ENCODE results near the gene EXTL1.

Gene EXTL1

GRCh38 chr1:26072305-26072704 lies 50.7 kb downstream of the EXTL1 start:
- H3K79me2 ChIP-seq (ENCODE audit: insufficient read depth, low read depth) = no peaks in the 10 kb centered on the region
- no peaks in the 10 kb centered on the region for H3K4me1 ChIP-seq (ENCODE audit: low read depth, poor library complexity, severe bottlenecking)
- H3K27ac ChIP-seq = no peak overlapping the region
- no peak overlapping the region for H3K4me3 ChIP-seq (IDR thresholded peaks at IDR 0.05; ENCODE audit: insufficient read depth, low read depth, low read length)
- no peaks in the 10 kb centered on the region for H3K36me3 ChIP-seq (ENCODE audit: insufficient read depth)
- H3K27me3 ChIP-seq (ENCODE audit: insufficient read depth, low read depth) = peaks cover 4% of the 10 kb centered on the region; the same call in 1 of the 2 replicates
- TF ChIP-seq, protein P1, sequence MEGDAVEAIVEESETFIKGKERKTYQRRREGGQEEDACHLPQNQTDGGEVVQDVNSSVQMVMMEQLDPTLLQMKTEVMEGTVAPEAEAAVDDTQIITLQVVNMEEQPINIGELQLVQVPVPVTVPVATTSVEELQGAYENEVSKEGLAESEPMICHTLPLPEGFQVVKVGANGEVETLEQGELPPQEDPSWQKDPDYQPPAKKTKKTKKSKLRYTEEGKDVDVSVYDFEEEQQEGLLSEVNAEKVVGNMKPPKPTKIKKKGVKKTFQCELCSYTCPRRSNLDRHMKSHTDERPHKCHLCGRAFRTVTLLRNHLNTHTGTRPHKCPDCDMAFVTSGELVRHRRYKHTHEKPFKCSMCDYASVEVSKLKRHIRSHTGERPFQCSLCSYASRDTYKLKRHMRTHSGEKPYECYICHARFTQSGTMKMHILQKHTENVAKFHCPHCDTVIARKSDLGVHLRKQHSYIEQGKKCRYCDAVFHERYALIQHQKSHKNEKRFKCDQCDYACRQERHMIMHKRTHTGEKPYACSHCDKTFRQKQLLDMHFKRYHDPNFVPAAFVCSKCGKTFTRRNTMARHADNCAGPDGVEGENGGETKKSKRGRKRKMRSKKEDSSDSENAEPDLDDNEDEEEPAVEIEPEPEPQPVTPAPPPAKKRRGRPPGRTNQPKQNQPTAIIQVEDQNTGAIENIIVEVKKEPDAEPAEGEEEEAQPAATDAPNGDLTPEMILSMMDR (conservative IDR thresholded peaks at IDR 0.05; ENCODE audit: low read depth, low read length) = no peak
- no peaks in the 10 kb centered on the region for H4K20me1 ChIP-seq (ENCODE audit: insufficient read depth)
- no peak overlapping the region for H2AFZ ChIP-seq (ENCODE audit: low read depth)
- no peak overlapping the region for H3K9ac ChIP-seq
- H3K4me2 ChIP-seq = no peak overlapping the region

- H3K9ac ChIP-seq = no peak overlapping the region
- TF ChIP-seq, protein P1 (conservative IDR thresholded peaks at IDR 0.05; ENCODE audit: low read depth, low read length) = no peak
- H2AFZ ChIP-seq (ENCODE audit: low read depth) = no peak overlapping the region
Observed at GRCh38 chr1:26075421-26076144, 54.0 kb downstream of the EXTL1 start.

DNA sequence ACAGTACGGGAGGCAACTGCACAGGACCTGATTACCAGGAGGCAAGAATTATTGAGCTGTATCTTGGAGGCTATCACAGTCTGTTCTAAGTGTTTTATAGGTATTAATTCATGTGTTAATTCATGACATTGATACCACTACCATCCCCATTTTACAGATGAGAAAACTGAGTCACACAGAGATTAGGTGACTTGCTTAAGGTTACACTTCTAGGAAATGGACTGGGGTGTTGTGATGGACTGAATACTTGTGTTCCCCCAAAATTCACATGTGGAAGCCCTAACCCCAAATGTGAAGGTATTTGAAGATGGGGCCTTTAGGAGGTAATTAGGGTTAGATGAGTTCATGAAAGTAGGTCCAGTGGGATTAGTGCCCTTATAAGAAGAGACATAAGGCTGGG lies 55.9 kb downstream of the EXTL1 start:
- Histone ChIP-seq H3K27ac (no peak overlapping the region), H3K36me3 (ENCODE audit: insufficient read depth) (no peaks in the 10 kb centered on the region), H3K4me2 (no peak overlapping the region), H2AFZ (ENCODE audit: low read depth) (no peak overlapping the region), H3K27me3 (ENCODE audit: insufficient read depth, low read depth) (no peaks in the 10 kb centered on the region), H3K4me3 (IDR thresholded peaks at IDR 0.05; ENCODE audit: insufficient read depth, low read depth, low read length) (no peak overlapping the region), H3K4me1 (ENCODE audit: low read depth, poor library complexity, severe bottlenecking) (no peaks in the 10 kb centered on the region), H4K20me1 (ENCODE audit: insufficient read depth) (no peaks in the 10 kb centered on the region), H3K79me2 (ENCODE audit: insufficient read depth, low read depth) (no peaks in the 10 kb centered on the region), H3K9ac (no peak overlapping the region)
- TF ChIP-seq, protein P1 (conservative IDR thresholded peaks at IDR 0.05; ENCODE audit: low read depth, low read length) = no peak

More at GRCh38 chr1:26075421-26076144, 54.0 kb downstream of the EXTL1 start:
- no peaks in the 10 kb centered on the region for H3K4me1 ChIP-seq (ENCODE audit: low read depth, poor library complexity, severe bottlenecking)
- peaks cover under 1% of the 10 kb centered on the region; the same call in 1 of the 2 replicates for H3K27me3 ChIP-seq (ENCODE audit: insufficient read depth, low read depth)
- H3K27ac ChIP-seq = no peak overlapping the region
- H4K20me1 ChIP-seq (ENCODE audit: insufficient read depth) = no peaks in the 10 kb centered on the region
- H3K4me3 ChIP-seq (IDR thresholded peaks at IDR 0.05; ENCODE audit: insufficient read depth, low read depth, low read length) = no peak overlapping the region
- H3K36me3 ChIP-seq (ENCODE audit: insufficient read depth) = no peaks in the 10 kb centered on the region
- no peaks in the 10 kb centered on the region for H3K79me2 ChIP-seq (ENCODE audit: insufficient read depth, low read depth)
- no peak overlapping the region for H3K4me2 ChIP-seq

GRCh38 chr1:26078286-26079177 lies 57.0 kb downstream of the EXTL1 start:
- Histone ChIP-seq H3K4me1 (ENCODE audit: low read depth, poor library complexity, severe bottlenecking) (no peaks in the 10 kb centered on the region), H4K20me1 (ENCODE audit: insufficient read depth) (no peaks in the 10 kb centered on the region), H3K36me3 (ENCODE audit: insufficient read depth) (no peaks in the 10 kb centered on the region), H3K27me3 (ENCODE audit: insufficient read depth, low read depth) (no peaks in the 10 kb centered on the region), H2AFZ (ENCODE audit: low read depth) (no peak overlapping the region), H3K4me3 (IDR thresholded peaks at IDR 0.05; ENCODE audit: insufficient read depth, low read depth, low read length) (no peak overlapping the region), H3K9ac (no peak overlapping the region), H3K27ac (no peak overlapping the region), H3K4me2 (no peak overlapping the region), H3K79me2 (ENCODE audit: insufficient read depth, low read depth) (no peaks in the 10 kb centered on the region)
- TF ChIP-seq, protein P1 (conservative IDR thresholded peaks at IDR 0.05; ENCODE audit: low read depth, low read length) = no peak
